OCI-LY1 (cell line): ENCODE data around the gene CA9.

Experiments
- H2AFZ ChIP-seq: fragments of 200-600 bp; sonication (generic), shearing (Covaris generic); 2 replicates; pipeline ENCODE4 v1.6.0; 2014; ENCODE audit warnings: antibody characterized with exemption, mild to moderate bottlenecking, low read length
- H3F3A ChIP-seq: fragments of 200-600 bp; sonication (generic), shearing (Covaris generic); 2 replicates; pipeline ENCODE4 v1.6.0; 2014; ENCODE audit warnings: mild to moderate bottlenecking, antibody characterized with exemption, low read length, moderate library complexity; ENCODE audit not compliant: insufficient read depth
- H3K27ac ChIP-seq: fragments of 200-600 bp; sonication (generic); 2 replicates; pipeline ENCODE4 v1.5.1; 2014; ENCODE audit warnings: low read length, mixed run types, mild to moderate bottlenecking, low read depth; ENCODE audit not compliant: poor library complexity, severe bottlenecking
- H3K27me3 ChIP-seq: fragments of 200-600 bp; sonication (generic); 2 replicates; pipeline ENCODE4 v1.6.0; 2014; ENCODE audit warnings: antibody characterized with exemption, mild to moderate bottlenecking, low read length, moderate library complexity; ENCODE audit not compliant: insufficient read depth
- H3K36me3 ChIP-seq: fragments of 200-600 bp; sonication (generic); 2 replicates; pipeline ENCODE4 v1.6.1; 2014; ENCODE audit warnings: mild to moderate bottlenecking, antibody characterized with exemption, low read length, moderate library complexity, mixed read lengths; ENCODE audit not compliant: insufficient read depth
- H3K4me1 ChIP-seq: fragments of 200-600 bp; sonication (generic); 2 replicates; pipeline ENCODE4 v1.5.1; 2014; ENCODE audit warnings: mild to moderate bottlenecking, low read length, moderate library complexity; ENCODE audit not compliant: insufficient read depth, severe bottlenecking
- H3K4me2 ChIP-seq: fragments of 200-600 bp; sonication (generic), shearing (Covaris generic); 2 replicates; pipeline ENCODE4 v1.6.1; 2014; ENCODE audit warnings: low read length
- H3K4me3 ChIP-seq: fragments of 200-600 bp; sonication (generic); 2 replicates; pipeline ENCODE4 v1.5.1; 2014; ENCODE audit warnings: low read length, low read depth, mild to moderate bottlenecking, mixed read lengths; ENCODE audit not compliant: poor library complexity, severe bottlenecking
- H3K79me2 ChIP-seq: fragments of 200-600 bp; shearing (Covaris generic); 2 replicates; pipeline ENCODE4 v1.6.1; 2016; ENCODE audit warnings: mixed run types, low read length, mixed read lengths; ENCODE audit not compliant: insufficient read depth
- H3K9ac ChIP-seq: fragments of 200-600 bp; sonication (generic), shearing (Covaris generic); 2 replicates; pipeline ENCODE4 v1.6.1; 2014; ENCODE audit warnings: mild to moderate bottlenecking, low read length, mixed read lengths
- H3K9me2 ChIP-seq: fragments of 200-600 bp; sonication (generic), shearing (Covaris generic); 2 replicates; pipeline ENCODE4 v1.6.1; 2014; ENCODE audit warnings: low read depth, mild to moderate bottlenecking, low read length, mixed read lengths
- H3K9me3 ChIP-seq: fragments of 200-600 bp; shearing (Covaris generic); 2 replicates; pipeline ENCODE4 v1.6.1; 2014; ENCODE audit warnings: low read length, mixed read lengths
- H4K20me1 ChIP-seq: fragments of 200-600 bp; sonication (generic), shearing (Covaris generic); 2 replicates; pipeline ENCODE4 v1.6.0; 2016; ENCODE audit warnings: mild to moderate bottlenecking, low read length; ENCODE audit not compliant: insufficient read depth
- EZH2 ChIP-seq: fragments of 200-600 bp; sonication (generic), shearing (Covaris generic); IDR thresholded peaks from 2 replicates; pipeline ENCODE4 v1.8.0; 2017; ENCODE audit warnings: borderline replicate concordance, mixed run types, mild to moderate bottlenecking, antibody characterized with exemption, low read length, moderate library complexity, mixed read lengths
- TF ChIP-seq, protein P1 (sequence below): fragments of 200-600 bp; sonication (generic), shearing (Covaris generic); IDR thresholded peaks from 2 replicates; pipeline ENCODE4 v1.5.1; 2017; ENCODE audit warnings: mild to moderate bottlenecking, antibody characterized with exemption, low read length, moderate library complexity, mixed read lengths

Gene CA9

DNA sequence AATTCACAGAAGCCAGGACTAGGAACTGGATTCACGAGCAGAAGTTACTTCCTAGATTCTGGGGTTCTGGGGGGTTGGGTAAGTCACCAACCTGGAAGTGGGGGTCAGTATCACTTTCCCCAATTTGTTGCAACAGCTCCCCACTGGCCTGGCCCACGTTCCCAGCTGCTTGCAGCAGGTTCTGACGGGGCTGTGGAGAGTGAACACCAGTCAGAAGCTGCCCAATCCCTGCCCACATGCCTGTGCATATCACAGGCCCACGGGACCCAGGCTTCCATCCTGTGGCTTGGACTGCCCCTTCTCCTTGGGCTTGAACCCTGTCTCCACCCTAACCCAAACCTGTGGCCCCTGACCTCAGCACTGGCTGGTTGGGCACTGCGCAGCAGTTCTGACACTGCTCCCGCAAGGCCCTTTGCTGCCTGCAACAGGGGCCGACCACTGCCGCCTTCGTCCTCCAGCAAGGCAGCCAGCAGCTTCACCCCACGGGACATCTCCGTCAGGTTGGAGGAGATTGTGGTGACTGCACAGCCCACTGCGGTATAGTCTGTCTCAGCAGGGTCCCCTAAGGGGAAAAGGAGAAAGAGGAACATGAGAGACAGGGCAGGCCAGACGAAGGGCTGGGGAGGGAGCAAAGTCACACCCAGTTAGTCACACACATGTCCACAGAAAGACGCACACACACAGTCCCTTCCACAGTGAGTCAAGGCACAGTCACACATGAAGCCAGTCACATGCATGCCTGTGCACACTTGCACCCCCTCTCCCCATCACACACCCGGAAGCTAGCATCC lies 45.2 kb downstream of the CA9 start:
- Histone ChIP-seq H3K9ac (no peak overlapping the region), H3K4me1 (no peaks in the 10 kb centered on the region), H3K27me3 (no peaks in the 10 kb centered on the region), H3K9me3 (no peaks in the 10 kb centered on the region), H3K27ac (no peak overlapping the region), H2AFZ (no peak overlapping the region), H3K4me2 (no peak overlapping the region), H4K20me1 (no peaks in the 10 kb centered on the region), H3K4me3 (no peak overlapping the region), H3K9me2 (no peaks in the 10 kb centered on the region), H3K36me3 (peaks cover 96% of the 10 kb centered on the region), H3K79me2 (no peaks in the 10 kb centered on the region), H3F3A (no peaks in the 10 kb centered on the region)
- TF ChIP-seq EZH2: no peak
- TF ChIP-seq, protein P1, sequence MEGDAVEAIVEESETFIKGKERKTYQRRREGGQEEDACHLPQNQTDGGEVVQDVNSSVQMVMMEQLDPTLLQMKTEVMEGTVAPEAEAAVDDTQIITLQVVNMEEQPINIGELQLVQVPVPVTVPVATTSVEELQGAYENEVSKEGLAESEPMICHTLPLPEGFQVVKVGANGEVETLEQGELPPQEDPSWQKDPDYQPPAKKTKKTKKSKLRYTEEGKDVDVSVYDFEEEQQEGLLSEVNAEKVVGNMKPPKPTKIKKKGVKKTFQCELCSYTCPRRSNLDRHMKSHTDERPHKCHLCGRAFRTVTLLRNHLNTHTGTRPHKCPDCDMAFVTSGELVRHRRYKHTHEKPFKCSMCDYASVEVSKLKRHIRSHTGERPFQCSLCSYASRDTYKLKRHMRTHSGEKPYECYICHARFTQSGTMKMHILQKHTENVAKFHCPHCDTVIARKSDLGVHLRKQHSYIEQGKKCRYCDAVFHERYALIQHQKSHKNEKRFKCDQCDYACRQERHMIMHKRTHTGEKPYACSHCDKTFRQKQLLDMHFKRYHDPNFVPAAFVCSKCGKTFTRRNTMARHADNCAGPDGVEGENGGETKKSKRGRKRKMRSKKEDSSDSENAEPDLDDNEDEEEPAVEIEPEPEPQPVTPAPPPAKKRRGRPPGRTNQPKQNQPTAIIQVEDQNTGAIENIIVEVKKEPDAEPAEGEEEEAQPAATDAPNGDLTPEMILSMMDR: no peak

- no peak for TF ChIP-seq EZH2
- TF ChIP-seq, protein P1: no peak
- no peak overlapping the region for H3K9ac ChIP-seq
- no peaks in the 10 kb centered on the region for H4K20me1 ChIP-seq
- H3K4me1 ChIP-seq: no peaks in the 10 kb centered on the region
- H2AFZ ChIP-seq: no peak overlapping the region
- no peaks in the 10 kb centered on the region for H3K9me3 ChIP-seq
- H3K36me3 ChIP-seq: peaks cover 96% of the 10 kb centered on the region
- no peaks in the 10 kb centered on the region for H3F3A ChIP-seq
- no peaks in the 10 kb centered on the region for H3K27me3 ChIP-seq
- no peak overlapping the region for H3K27ac ChIP-seq
- no peaks in the 10 kb centered on the region for H3K79me2 ChIP-seq
- H3K4me2 ChIP-seq: no peak overlapping the region
- H3K4me3 ChIP-seq: no peak overlapping the region
- no peaks in the 10 kb centered on the region for H3K9me2 ChIP-seq
Observed at GRCh38 chr9:35719546-35719945, 45.8 kb downstream of the CA9 start.

GRCh38 chr9:35723426-35723825 lies 49.7 kb downstream of the CA9 start:
- H2AFZ ChIP-seq: no peak overlapping the region
- H3K4me1 ChIP-seq: peaks cover 15% of the 10 kb centered on the region
- no peak overlapping the region for H3K4me2 ChIP-seq
- H3K9me2 ChIP-seq: no peaks in the 10 kb centered on the region
- peaks cover 3% of the 10 kb centered on the region; the same call in 1 of the 2 replicates for H3K79me2 ChIP-seq
- H3K27me3 ChIP-seq: no peaks in the 10 kb centered on the region
- no peaks in the 10 kb centered on the region for H3F3A ChIP-seq
- H3K27ac ChIP-seq: no peak overlapping the region
- H3K4me3 ChIP-seq: no peak overlapping the region
- H4K20me1 ChIP-seq: no peaks in the 10 kb centered on the region
- TF ChIP-seq, protein P1: no peak
- no peak for TF ChIP-seq EZH2
- no peak overlapping the region for H3K9ac ChIP-seq
- no peaks in the 10 kb centered on the region for H3K9me3 ChIP-seq
- peaks cover 68% of the 10 kb centered on the region for H3K36me3 ChIP-seq
